GM18867 (cell line): Measurements from ENCODE around the gene SENP7.
"Not testable (repeated sequence)": the region's sequence is repeated elsewhere in the genome, so short reads cannot be mapped to it uniquely, and the experiment has no call there.

ENCODE experiments used
- ATAC-seq: cut with Tn5 transposase; IDR thresholded peaks from one replicate; pipeline ENCODE4 v1.9.1; 2021; ENCODE audit warnings: mild to moderate bottlenecking, moderate library complexity; ENCODE audit not compliant: unreplicated experiment

The SENP7 gene

DNA sequence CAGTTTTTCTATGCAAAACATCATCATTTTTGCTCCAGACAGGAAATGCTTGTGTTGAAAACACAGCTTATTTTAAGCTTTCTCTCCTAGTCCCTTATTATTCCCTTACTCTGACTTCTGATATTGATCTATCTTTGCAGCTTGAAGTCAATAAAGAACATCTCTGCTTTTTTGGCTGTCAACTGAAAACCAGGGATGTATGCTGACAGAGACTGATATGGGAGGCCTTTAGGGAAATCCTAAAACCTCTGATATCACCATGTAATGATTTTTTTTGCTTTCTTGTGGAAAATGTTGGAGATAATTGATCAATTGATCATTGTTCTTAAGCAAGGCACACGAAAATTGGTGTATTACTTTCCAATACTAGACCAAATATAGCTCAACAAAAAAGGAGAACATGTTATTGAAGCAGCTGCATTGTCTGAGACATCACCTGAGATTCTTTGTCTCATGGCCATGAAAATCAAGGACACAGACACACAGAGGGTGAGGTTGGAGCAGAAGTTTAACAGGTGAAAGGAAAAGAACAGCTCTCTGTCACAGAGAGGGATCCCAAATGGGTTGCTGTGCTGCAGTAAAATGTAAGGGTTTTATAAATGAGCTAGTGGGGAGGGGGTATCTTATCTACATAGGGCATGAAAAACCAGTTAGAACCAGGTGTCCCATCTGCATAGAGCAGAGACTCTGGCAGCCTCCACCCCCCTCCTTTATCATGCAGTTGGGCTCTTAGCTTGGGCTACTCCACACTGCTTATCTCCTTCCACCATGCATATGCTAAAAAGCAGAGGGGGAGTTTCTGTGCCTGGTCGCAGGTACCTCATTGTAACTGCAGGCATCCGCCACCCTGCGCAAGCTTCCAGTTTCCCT, 17.0 kb upstream of the SENP7 start:
- ATAC-seq = no peak

DNA sequence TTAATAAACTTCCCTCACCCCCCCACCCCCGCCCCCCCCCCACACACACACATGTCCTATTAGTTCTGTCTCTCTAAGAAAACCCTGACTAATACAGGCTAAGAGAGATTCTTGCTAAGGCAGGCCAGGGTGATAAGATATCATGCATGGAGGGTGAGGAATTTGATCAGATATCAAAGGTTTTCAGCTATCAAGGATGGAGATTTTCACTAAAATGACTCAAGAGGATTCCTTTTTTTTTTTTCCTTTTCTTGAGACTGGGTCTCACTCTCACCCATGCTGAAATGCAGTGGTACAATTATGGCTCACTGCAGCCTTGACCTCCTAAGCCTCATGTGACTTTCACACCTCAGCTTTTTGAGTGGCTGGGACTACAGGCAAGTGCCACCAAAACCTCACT, 14.9 kb upstream of the SENP7 start:
- ATAC-seq = no peak

DNA sequence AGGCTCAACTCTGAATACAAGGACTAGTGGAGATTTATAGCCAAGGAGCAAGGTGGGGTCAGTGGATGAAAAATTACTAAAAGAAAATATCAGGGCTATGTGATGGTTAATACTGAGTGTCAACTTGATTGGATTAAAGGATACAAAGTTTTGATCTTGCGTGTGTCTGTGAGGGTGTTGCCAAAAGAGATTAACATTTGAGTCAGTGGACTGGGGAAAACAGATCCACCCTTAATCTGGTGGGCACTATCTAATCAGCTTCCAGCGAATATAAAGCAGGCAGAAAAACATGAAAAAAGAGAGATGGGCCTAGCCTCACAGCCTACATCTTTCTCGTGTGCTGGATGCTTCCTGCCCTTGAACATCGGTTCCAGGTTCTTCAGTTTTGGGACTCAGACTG, 14.4 kb upstream of the SENP7 start:
- ATAC-seq = no peak

DNA sequence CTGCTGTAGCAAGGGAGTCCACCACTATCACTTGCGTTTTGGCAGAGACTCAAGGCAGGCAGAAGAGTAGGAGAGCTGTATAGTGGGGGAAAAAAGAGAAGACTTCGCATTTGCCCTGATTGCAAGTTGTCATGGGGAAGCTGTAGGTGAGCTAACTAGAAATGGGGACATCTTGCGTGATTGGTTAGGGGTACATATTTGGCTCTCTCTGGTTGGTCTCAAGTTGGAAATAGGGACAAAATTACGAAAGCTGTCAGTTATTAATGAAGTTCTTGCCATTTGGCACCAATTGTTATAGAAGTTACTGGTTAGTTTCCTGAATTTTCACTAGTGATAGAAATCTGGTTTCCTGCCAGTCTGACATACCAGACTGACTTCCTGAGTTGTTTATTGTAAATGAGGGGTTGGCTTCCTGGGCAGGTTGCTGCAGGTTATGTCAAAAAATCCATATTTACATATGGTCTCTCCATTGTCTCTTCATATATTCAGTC, 8.2 kb upstream of the SENP7 start:
- no peak for ATAC-seq

DNA sequence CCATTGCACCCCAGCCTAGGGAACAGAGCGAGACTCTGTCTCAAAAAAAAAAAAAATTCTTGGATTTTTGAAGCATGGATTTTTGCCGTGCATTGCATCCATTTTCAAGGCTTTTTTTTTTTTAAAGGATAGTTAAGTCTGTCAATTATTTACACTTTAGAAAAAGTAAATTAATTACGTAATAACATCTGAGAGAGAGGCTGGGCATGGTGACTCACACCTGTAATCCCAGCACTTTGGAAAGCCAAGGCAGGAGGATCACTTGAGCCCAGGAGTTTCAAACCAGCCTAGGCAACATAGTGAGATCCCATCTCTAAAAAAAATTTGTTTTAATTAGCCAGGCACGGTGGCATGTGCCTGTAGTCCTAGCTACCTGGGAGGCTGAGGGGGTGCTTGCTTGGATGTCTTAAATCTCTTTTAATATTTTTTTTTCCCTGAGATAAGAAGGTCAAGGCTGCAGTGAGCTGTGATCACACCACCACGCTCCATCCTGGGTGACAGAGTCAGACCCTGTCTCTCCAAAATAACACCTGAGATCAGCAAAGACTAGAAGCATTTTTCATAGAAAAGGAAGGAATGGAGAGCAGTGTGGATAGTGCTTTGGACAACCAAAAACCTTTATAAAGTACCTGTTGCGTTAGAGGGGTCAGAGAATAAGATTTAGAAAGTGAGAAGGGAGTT, 6.8 kb upstream of the SENP7 start:
- ATAC-seq = no peak

DNA sequence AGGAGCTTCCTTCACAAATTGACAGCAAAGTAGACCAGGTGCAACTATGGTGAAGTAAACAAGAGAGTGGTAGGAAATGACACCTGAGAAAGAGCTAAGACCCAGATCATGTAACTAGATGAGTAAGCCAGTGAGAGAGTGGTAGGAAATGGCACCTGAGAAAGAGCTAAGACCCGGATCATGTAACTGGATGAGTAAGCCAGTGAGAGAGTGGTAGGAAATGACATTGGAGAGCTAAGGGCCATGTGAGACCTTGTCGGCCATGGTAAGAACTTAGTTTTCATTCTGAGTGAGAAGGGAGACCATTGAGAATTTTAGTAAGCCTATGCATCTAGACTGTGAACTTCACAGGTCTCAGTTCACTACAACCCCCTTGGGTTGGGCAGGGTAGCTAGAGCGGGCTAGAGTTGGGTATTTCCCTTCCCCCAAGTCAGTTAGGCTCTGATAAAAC, 5.4 kb upstream of the SENP7 start:
- peak; percentile 97 for ATAC-seq

DNA sequence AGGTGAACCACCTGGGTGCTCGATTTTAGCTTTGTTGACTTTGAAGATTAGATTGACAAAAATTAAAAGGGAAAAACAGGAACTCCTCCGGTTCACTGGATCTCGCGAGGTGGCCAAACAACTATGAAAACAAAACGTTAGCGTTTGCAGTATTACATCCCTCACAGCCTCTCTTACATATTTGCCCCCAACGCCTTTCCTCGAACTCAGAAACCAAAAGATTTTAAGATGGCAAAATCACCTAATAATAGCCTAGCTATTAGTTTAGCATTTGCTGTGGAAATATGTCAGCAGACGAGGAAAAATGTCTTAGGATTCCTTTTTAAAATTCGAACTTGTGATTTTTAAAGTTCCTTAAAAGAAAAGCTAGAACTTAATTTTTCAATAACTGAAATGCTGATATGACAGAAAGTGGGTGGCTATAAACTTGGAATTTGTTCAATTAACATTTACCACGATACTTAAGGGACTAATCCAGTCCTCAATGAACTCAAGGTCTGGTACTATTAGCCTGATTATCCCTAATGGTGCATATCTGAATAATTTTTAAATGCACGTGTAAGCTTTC, 491 bp upstream of the SENP7 start:
- peak; percentile 36 for ATAC-seq

DNA sequence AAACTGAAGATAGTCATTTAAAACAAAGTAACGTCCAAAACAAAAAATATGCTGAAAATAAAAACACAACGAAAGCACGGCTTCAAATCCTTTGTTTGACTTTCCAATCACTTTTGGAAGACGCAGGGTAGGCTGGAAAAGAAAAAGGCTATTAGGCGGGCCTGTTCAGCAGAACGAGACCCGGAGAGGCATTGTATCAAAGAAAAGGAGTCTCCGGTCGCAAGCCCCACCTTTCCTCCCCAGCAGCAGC, 691 bp downstream of the SENP7 start:
- peak; percentile 25 for ATAC-seq

DNA sequence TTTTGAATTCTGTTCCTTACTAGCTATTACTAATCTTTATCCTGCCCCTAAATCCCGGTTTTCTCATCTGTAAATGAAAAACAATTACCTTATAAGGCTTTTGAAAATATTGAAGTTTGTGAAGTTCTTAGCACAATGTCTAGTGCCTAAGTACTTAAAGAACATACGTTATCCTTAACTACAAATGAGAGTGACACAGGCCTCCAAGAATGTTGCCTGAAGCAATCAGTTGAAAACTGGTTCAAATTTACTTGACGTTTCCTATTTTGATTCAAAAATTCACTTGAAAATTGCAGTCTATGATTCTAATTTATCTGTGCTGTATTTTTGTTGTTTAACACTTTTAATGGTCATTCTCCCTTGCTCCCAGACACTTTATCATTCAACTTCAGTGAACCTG, 3.2 kb downstream of the SENP7 start:
- no peak for ATAC-seq

DNA sequence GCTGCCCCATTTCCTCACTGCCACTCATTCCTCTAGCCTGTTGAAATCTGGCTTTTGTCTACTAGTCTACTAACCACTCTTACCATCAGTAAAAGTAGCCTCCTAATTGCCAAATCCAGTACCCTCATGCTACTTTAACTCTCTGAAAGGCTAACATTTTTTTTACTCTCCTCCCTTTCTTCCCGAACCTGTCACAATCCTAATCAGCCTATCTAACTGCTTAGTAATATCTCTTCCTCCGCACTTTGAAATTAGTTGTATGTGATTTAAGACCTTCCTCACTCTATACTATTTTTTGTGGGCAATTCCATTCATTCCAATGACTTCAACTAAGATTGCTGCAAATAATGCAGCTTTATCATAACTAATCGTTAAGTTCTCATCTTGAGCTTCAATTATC, 3.7 kb downstream of the SENP7 start:
- ATAC-seq = no peak

DNA sequence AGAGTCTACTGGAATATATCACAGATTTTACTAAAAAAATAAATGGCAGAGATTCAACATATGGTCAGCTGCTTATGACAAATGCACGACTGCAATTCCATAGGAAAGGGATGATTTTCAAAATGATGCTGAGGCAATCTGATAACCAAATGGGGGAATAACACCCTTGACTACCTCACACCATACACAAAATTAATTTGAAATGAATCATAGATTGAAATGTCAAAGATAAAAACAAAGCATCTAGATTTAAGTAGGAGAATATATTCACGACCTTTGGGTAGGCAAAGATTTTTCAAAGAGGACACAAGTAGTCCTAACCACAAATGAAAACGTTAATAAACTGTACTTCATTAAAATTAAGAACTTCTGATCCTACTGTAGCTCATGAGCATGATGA, 11.2 kb downstream of the SENP7 start:
- ATAC-seq = no peak

DNA sequence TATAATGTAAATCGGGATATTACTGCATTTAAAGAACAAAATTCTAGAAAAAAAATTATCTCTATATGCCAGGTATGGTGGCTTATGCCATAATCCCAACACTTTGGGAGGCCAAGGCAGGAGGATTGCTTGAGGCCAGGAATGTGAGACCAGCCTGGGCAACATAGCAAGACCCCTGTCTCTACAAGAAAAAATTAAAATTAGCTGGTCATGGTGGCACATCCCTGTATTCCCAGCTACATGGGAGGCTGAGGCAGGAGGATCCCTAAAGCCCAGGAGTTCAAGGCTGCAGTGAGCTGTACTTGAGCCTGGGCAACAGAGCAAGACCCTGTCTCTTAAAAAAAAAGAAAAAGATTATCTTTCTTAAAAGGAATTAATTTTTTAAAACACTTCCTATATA, 12.8 kb downstream of the SENP7 start:
- no peak for ATAC-seq

DNA sequence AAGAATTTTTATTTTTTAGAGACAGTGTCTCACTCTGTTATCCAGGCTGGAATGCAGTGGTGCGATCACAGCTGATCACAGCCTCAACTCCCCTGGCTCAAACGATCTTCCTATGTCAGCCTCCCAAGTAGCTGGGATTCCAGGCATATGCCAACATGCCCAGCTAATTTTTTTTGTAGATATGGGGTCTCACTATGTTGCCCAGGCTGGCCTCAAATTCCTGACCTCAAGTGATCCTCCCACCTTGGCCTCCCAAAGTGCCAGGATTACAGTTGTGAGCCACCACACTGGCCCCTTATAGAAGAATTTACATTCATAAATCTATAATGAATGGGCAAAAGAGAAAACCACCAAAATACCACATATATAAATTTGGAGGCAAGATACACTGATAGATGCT, 15.2 kb downstream of the SENP7 start:
- ATAC-seq = no peak

DNA sequence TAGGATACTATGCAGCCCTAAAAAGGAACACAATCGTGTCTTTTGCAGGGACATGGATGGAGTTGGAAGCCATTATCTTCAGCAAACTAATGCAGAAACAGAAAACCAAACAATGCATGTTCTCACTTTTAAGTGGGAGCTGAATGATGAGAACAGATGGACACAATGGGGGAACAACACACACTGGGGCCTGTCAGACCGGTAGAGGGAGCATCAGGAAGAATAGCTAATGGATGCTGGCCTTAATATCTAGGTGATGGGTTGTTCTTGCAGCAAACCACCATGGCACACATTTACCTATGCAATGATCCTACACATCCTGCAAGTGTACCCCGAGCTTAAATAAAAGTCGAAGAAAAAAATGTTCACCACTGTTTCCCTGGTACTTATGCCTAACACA, 17.5 kb downstream of the SENP7 start:
- no peak for ATAC-seq

DNA sequence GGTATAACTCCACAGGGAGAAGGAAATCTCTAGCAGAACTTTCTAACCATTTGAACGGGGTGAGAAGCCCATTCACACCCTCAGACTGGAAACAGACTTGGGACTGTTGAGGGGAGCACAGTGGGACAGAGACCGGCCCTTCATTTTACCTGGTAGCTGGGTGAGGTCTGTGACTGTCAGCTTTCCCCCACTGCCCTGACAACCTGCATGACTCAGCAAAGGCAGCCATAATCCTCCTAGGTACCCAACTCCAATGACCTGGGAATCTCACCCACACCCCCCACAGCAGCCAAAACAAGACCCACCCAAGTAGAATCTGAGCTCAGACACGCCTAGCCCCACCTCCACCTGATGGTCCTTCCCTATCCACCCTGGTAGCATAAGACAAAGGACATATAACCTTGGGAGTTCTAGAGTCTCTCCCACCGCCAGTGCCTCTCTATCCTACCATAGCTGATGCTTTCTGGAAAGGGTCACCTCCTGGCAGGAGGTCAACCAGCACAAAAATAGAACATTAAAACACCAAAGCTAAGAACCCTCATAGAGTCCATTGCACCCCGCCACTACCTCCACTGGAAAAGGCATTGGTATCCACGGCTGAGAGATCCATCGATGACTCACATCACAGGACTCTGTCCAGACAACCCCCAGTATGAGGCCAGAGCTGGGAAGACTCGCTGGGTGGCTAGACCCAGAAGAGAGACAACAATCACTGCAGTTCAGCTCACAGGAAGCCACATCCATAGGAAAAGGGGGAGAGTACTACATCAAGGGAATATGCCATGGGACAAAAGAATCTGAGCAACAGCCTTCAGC, 28.0 kb downstream of the SENP7 start:
- no peak for ATAC-seq

DNA sequence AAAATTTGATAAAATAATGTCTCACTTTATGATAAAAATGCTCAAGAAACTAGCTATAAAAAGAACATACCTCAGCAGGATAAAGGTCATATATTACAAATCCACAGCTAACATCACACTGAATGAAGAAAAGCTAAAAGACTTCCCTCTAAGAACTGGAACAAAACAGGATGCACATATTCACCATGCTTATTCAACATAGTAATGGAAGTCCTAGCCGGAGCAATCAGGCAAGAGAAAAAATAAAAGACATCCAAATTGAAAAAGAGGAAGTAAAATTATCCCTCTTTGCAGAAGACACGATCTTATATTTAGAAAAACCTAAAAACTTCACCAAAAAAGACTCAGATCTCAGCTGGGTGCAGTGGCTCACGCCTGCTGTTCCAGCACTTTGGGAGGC, 34.0 kb downstream of the SENP7 start:
- ATAC-seq = no peak

DNA sequence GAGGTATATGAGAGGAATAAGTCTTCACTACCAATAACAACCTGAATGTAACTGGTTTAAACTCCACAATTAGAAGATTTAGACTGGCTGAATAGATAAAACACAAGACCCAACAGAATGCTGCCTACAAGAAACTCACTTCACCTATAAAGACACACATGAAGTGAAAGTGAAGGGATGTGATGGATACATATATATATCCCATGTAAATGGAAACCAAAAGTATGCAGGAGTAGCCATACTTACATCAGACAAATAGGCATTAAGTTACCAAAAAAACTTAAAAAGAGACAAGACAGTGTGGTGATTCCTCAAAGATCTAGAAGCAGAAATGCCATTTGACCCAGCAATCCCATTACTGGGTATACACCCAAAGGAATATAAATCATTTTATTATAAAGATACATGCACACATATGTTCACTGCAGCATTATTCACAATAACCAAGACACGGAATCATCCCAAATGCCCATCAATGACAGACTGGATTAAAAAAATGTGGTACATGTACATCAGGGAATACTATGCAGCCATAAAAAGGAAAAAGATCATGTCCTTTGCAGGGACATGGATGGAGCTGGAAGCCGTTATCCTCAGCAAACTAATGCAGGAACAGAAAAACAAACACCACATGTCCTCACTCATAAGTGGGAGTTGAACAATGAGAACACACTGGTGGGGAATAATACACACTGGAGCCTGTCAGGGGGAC, 38.0 kb downstream of the SENP7 start:
- ATAC-seq = not testable (repeated sequence)

DNA sequence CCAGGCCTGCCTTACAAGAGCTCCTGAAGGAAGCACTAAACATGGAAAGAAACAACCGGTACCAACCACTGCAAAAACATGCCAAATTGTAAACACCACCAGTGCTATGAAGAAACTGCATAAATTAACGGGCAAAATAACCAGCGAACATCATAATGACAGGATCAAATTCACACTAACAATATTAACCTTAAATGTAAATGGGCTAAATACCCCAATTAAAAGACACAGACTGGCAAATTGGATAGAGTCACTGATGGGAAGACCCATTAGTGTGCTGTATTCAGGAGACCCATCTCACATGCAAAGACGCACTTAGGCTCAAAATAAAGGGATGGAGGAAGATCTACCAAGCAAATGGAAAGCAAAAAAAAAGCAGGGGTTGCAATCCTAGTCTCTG, 44.3 kb downstream of the SENP7 start:
- not testable (repeated sequence) for ATAC-seq

DNA sequence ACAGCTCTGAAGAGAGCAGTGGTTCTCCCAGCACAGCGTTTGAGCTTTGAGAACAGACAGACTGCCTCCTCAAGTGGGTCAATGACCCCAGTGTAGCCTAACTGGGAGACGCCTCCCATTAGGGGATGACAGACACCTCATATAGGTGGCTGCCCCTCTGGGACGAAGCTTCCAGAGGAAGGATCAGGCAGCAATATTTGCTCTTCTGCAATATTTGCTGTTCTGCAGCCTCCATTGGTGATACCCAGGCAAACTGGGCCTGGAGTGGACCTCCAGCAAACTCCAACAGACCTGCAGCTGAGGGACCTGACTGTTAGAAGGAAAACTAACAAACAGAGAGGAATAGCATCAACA, 45.7 kb downstream of the SENP7 start:
- ATAC-seq = not testable (repeated sequence)

DNA sequence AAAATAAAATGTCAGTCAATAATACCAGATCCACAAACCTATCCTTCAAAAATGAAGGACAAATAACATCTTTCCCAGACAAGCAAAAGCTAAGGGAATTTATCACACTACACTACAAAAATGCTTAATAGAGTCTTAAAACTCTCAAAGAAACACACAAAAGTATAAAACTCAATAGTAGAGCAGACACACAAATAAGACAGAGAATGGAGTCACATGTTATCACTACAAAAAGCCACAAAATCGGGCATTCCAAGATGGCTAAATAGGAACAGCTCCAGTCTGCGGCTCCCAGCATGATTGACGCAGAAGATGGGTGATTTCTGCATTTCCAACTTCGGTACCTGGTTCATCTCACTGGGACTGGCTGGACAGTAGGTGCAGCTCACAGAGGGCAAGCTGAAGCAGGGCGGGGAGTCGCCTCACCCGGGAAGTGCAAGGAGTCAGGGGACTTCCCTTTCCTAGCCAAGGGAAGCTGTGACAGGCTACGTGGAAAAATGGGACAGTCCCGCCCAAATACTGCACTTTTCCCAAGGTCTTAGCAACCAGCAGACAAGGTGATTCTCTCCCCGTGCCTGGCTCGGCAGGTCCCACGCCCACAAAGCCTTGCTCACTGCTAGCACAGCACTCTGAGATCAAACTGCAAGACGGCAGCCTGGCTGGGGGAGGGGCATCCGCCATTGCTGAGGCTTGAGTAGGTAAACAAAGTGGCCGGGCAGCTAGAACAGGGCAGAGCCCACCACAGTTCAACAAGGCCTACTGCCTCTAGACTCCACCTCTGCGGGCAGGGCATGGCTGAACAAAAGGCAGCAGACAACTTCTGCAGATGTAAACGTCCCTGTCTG, 46.3 kb downstream of the SENP7 start:
- no peak for ATAC-seq
